PC-9 (cell line): Measurements from ENCODE around the gene HOXB3. TPM values are rescaled to one million over a fixed set of nuclear protein-coding genes. Genes with fewer than 3 reads are reported as not detected.

Experiments used
- BruUV-seq: library from RNA; stranded (reverse); fragments of 400-500 nt; replicated peaks from 2 replicates; lab custom pipeline; 2021; lab: Mats Ljungman, UMichigan
- CTCF ChIA-PET: fragments of 300-600 bp; sonication (Branson Sonifier 250); formaldehyde crosslinking; loops from one replicate; lab custom pipeline; 2022; ENCODE audit warnings: antibody characterized with exemption; lab: Charles Lee
- POLR2A ChIA-PET: fragments of 300-600 bp; sonication (Branson Sonifier 250); formaldehyde crosslinking; loops from one replicate; lab custom pipeline; 2022; ENCODE audit warnings: antibody characterized with exemption; ENCODE audit not compliant: unreplicated experiment; lab: Charles Lee
- DNase-seq, 2 experiments: peaks; one replicate each; pipeline versions ENCODE4 v3.0.0 to v3.0.0-alpha.2; 2015 to 2022; ENCODE audit warnings: mixed read lengths in 1 of 2
- H2AFZ ChIP-seq: fragments of 200-600 bp; sonication (generic); 2 replicates; pipeline ENCODE4 v1.8.1; 2017; ENCODE audit warnings: antibody characterized with exemption
- H3F3A ChIP-seq: fragments of 200-600 bp; sonication (generic); 2 replicates; pipeline ENCODE4 v1.8.1; 2017; ENCODE audit warnings: antibody characterized with exemption, mild to moderate bottlenecking, low read depth; ENCODE audit not compliant: insufficient read depth
- H3K27ac ChIP-seq: fragments of 200-600 bp; sonication (generic); 2 replicates; pipeline ENCODE4 v1.6.1; 2016; ENCODE audit warnings: mixed run types
- H3K27me3 ChIP-seq: fragments of 200-600 bp; sonication (generic); 2 replicates; pipeline ENCODE4 v1.6.1; 2016; ENCODE audit warnings: low read depth, mixed run types; ENCODE audit not compliant: insufficient read depth
- H3K36me3 ChIP-seq: fragments of 200-600 bp; sonication (generic); 2 replicates; pipeline ENCODE4 v1.6.1; 2016; ENCODE audit warnings: low read depth, mixed run types
- H3K4me1 ChIP-seq: fragments of 200-600 bp; sonication (generic); replicated peaks from 2 replicates; pipeline ENCODE4 v1.6.1; 2016; ENCODE audit warnings: mixed run types; ENCODE audit not compliant: insufficient read depth
- H3K4me2 ChIP-seq: fragments of 200-600 bp; sonication (generic); 2 replicates; pipeline ENCODE4 v1.6.1; 2017; ENCODE audit warnings: mixed run types
- H3K4me3 ChIP-seq: fragments of 200-600 bp; sonication (generic); 2 replicates; pipeline ENCODE4 v1.6.1; 2016; ENCODE audit warnings: mixed run types
- H3K79me2 ChIP-seq: fragments of 200-600 bp; sonication (generic); 2 replicates; pipeline ENCODE4 v1.6.1; 2017; ENCODE audit warnings: low read depth, mixed run types
- H3K9me2 ChIP-seq: fragments of 200-600 bp; sonication (generic); 2 replicates; pipeline ENCODE4 v1.8.1; 2017; ENCODE audit warnings: mild to moderate bottlenecking; ENCODE audit not compliant: insufficient read depth
- H3K9me3 ChIP-seq: fragments of 200-600 bp; sonication (generic); 2 replicates; pipeline ENCODE4 v1.8.1; 2016; ENCODE audit warnings: low read depth; ENCODE audit not compliant: insufficient read depth
- H4K20me1 ChIP-seq: fragments of 200-600 bp; sonication (generic); 2 replicates; pipeline ENCODE4 v1.8.1; 2017; ENCODE audit not compliant: insufficient read depth
- EZH2 ChIP-seq: fragments of 200-600 bp; sonication (generic); IDR thresholded peaks from 2 replicates; pipeline ENCODE4 v1.8.0; 2017; ENCODE audit warnings: antibody characterized with exemption, low read depth
- intact Hi-C: fragments of 100-400 bp; cut with micrococcal nuclease; formaldehyde crosslinking; loops from one replicate; pipeline ENCODE4 v1.10.0; 2022; ENCODE audit not compliant: unreplicated experiment
- total RNA-seq: library from RNA; stranded (reverse); gene quantifications from 2 replicates; pipeline ENCODE4 v1.2.3, GENCODE V29; 2021
- TF ChIP-seq, protein P1 (sequence below): fragments of 200-600 bp; sonication (generic); conservative IDR thresholded peaks from 2 replicates; pipeline ENCODE4 v1.6.1; 2017; ENCODE audit warnings: mixed run types, antibody characterized with exemption, mild to moderate bottlenecking, moderate library complexity

Gene HOXB3
- total RNA-seq, 1 experiment from 2014 or later: 19.1 TPM

DNA sequence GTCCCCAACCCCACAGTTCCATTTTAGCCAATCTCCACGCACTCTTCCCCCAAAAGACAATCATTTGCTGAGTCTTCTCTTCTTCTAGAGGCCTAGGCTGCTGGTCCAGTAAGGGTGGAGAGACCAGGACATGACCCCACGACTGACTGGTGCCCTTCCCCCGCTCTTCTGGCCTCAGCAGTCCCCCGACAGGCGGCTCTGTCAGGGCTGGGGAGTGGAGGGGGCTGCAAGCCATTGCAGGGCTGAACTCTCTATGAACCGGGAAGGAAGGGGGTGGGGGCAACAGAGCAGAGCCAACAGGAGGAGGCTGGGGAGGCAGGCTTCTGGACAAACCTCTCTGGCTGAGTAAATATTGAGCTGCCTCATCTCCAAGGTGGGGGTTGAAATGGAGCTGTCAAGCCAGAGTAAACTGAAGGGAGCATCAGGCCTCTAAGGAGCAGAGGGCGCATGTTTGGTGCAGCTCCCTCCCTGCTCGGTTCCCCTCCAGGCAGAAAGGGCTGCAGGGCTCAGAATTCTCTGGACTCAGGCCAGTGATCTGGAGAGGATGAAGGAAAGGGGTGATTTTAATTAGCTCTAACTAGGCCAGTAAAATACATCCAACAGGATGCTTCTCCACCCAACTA is 67.9 kb downstream of the HOXB3 start:
- H3K4me2 ChIP-seq: peak overlapping the region; percentile 21
- ChIA-PET CTCF (interaction anchor here (0.5 kb wide), 1 partner anchor 48 kb away, joined by 7 read pairs; no protein-coding TSS in a partner anchor), POLR2A (interaction anchor here (0.5 to 0.8 kb wide), 2 partner anchors 38 to 86 kb away, joined by 3 to 5 read pairs; no protein-coding TSS in a partner anchor)
- H3K9me2 ChIP-seq: no peaks in the 10 kb centered on the region
- peaks cover 8% of the 10 kb centered on the region; the same call in 1 of the 2 replicates for H3F3A ChIP-seq
- H3K79me2 ChIP-seq: no peaks in the 10 kb centered on the region
- TF ChIP-seq, protein P1, sequence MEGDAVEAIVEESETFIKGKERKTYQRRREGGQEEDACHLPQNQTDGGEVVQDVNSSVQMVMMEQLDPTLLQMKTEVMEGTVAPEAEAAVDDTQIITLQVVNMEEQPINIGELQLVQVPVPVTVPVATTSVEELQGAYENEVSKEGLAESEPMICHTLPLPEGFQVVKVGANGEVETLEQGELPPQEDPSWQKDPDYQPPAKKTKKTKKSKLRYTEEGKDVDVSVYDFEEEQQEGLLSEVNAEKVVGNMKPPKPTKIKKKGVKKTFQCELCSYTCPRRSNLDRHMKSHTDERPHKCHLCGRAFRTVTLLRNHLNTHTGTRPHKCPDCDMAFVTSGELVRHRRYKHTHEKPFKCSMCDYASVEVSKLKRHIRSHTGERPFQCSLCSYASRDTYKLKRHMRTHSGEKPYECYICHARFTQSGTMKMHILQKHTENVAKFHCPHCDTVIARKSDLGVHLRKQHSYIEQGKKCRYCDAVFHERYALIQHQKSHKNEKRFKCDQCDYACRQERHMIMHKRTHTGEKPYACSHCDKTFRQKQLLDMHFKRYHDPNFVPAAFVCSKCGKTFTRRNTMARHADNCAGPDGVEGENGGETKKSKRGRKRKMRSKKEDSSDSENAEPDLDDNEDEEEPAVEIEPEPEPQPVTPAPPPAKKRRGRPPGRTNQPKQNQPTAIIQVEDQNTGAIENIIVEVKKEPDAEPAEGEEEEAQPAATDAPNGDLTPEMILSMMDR: no peak
- TF ChIP-seq EZH2: no peak
- H3K4me1 ChIP-seq: peaks cover 24% of the 10 kb centered on the region
- intact Hi-C loops: no loop called here
- BruUV-seq: no TSS peak
- no peaks in the 10 kb centered on the region for H3K36me3 ChIP-seq
- DNase-seq: peak; percentile 35 to 58
- H3K9me3 ChIP-seq: no peaks in the 10 kb centered on the region
- no peaks in the 10 kb centered on the region for H4K20me1 ChIP-seq
- no peak overlapping the region for H3K4me3 ChIP-seq
- no peak overlapping the region for H2AFZ ChIP-seq
- no peak overlapping the region for H3K27ac ChIP-seq
- H3K27me3 ChIP-seq: no peaks in the 10 kb centered on the region

DNA sequence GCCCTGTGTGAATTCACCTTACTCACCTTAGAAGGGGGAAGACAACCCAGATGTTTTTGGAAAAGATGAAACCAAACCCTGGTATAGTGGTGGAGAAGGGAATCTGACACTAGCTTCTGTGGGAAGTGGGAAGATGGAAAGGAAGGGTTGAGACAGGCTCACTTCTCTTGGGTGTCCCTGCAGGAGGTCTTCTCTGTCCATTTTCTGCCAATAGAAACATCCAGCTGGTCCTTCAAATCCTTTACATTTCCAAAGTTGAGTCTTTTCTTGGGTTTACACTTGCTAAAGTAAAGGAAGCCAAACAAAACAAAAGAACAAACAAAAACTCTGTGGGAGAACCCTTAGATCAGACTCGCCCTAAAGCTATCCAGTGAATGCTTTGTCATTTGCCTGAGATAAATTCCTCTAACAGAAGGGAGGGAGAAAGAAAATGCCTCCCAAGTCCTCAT is 69.4 kb downstream of the HOXB3 start:
- no TSS peak for BruUV-seq
- intact Hi-C loops: no loop called here
- peak overlapping the region; percentile 21; the same call in 1 of the 2 replicates for H3K27ac ChIP-seq
- H3K79me2 ChIP-seq: no peaks in the 10 kb centered on the region
- H3K36me3 ChIP-seq: no peaks in the 10 kb centered on the region
- H3K4me2 ChIP-seq: peak overlapping the region; percentile 21
- ChIA-PET CTCF (interaction anchor here (0.5 kb wide), 1 partner anchor 13 kb away, joined by 16 read pairs; no protein-coding TSS in a partner anchor), POLR2A (no interaction called here)
- TF ChIP-seq EZH2: no peak
- TF ChIP-seq, protein P1: no peak
- H3K9me2 ChIP-seq: no peaks in the 10 kb centered on the region
- DNase-seq: peak in 1 of 2 experiments; percentile 71
- H3K4me1 ChIP-seq: peaks cover 29% of the 10 kb centered on the region
- H3K9me3 ChIP-seq: no peaks in the 10 kb centered on the region
- H3F3A ChIP-seq: peaks cover 13% of the 10 kb centered on the region; the same call in 1 of the 2 replicates
- H2AFZ ChIP-seq: no peak overlapping the region
- no peak overlapping the region for H3K4me3 ChIP-seq
- no peaks in the 10 kb centered on the region for H3K27me3 ChIP-seq
- H4K20me1 ChIP-seq: no peaks in the 10 kb centered on the region

DNA sequence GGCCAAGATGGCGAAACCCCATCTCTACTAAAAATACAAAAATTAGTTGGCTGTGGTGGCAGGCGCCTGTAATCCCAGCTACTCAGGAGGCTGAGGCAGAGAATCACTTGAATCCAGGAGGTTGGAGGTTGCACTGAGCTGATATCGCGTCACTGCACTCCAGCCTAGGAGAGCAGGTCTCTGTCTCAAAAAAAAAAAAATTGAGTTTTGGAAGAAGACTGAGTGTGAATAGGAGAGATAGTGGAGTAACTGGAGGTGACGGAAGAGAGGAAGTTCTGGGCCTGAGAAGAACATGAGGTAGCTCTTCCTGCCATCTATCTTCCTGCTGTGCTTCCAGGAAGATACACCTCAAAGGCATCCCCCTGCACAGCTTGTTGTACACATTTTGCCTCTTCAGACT is 70.6 kb downstream of the HOXB3 start:
- H3K4me3 ChIP-seq: no peak overlapping the region
- no peak for DNase-seq
- no TSS peak for BruUV-seq
- H3K9me3 ChIP-seq: no peaks in the 10 kb centered on the region
- peaks cover 13% of the 10 kb centered on the region; the same call in 1 of the 2 replicates for H3F3A ChIP-seq
- CTCF ChIA-PET: interaction anchor here (0.7 kb wide), 1 partner anchor 49 kb away, joined by 3 read pairs; no protein-coding TSS in a partner anchor
- H2AFZ ChIP-seq: no peak overlapping the region
- H3K9me2 ChIP-seq: no peaks in the 10 kb centered on the region
- no peak for TF ChIP-seq EZH2
- TF ChIP-seq, protein P1: no peak
- H3K4me1 ChIP-seq: peaks cover 29% of the 10 kb centered on the region
- intact Hi-C loops: no loop called here
- no peaks in the 10 kb centered on the region for H4K20me1 ChIP-seq
- H3K79me2 ChIP-seq: no peaks in the 10 kb centered on the region
- no peaks in the 10 kb centered on the region for H3K27me3 ChIP-seq
- no peak overlapping the region for H3K4me2 ChIP-seq
- H3K36me3 ChIP-seq: no peaks in the 10 kb centered on the region
- POLR2A ChIA-PET: no interaction called here
- no peak overlapping the region for H3K27ac ChIP-seq
